Fibroblast of peridontal ligament (primary cell): Measurements from ENCODE around the gene CDRT15L2.
"Not testable (repeated sequence)": the region's sequence is repeated elsewhere in the genome, so short reads cannot be mapped to it uniquely, and the experiment has no call there.

Experiments
- DNase-seq: peaks from one replicate; pipeline ENCODE4 v3.0.0-alpha.2; 2010; ENCODE audit errors: extremely low read depth

The CDRT15L2 gene

GRCh38 chr17:20579424-20579823, at the start of gene CDRT15L2:
CDRT15L2 (plus strand) TSS chr17:20579724; CDS start chr17:20579744, 20 bp downstream.
- DNase-seq = not testable (repeated sequence)

- DNase-seq = not testable (repeated sequence)
Measured at GRCh38 chr17:20530104-20530503, 49.4 kb upstream of the CDRT15L2 start.

- not testable (repeated sequence) for DNase-seq
Measured at GRCh38 chr17:20532544-20533090, 46.9 kb upstream of the CDRT15L2 start.

GRCh38 chr17:20533206-20533605, 46.3 kb upstream of the CDRT15L2 start:
- DNase-seq = not testable (repeated sequence)

GRCh38 chr17:20534711-20535550, 44.6 kb upstream of the CDRT15L2 start:
- DNase-seq = not testable (repeated sequence)

- not testable (repeated sequence) for DNase-seq
Measured at GRCh38 chr17:20540414-20540813, 39.1 kb upstream of the CDRT15L2 start.

GRCh38 chr17:20540865-20541264, 38.7 kb upstream of the CDRT15L2 start:
- DNase-seq = peak; percentile 25

- DNase-seq = peak; percentile 33
Measured at GRCh38 chr17:20541853-20542546, 37.5 kb upstream of the CDRT15L2 start.

- not testable (repeated sequence) for DNase-seq
Measured at GRCh38 chr17:20547923-20548322, 31.6 kb upstream of the CDRT15L2 start.

GRCh38 chr17:20552920-20553319, 26.6 kb upstream of the CDRT15L2 start:
- not testable (repeated sequence) for DNase-seq

- DNase-seq = not testable (repeated sequence)
Measured at GRCh38 chr17:20554728-20555127, 24.8 kb upstream of the CDRT15L2 start.

GRCh38 chr17:20555135-20556010, 24.2 kb upstream of the CDRT15L2 start:
- DNase-seq = not testable (repeated sequence)

GRCh38 chr17:20558096-20558495, 21.4 kb upstream of the CDRT15L2 start:
- not testable (repeated sequence) for DNase-seq

GRCh38 chr17:20559018-20559417, 20.5 kb upstream of the CDRT15L2 start:
- DNase-seq = not testable (repeated sequence)

GRCh38 chr17:20562587-20562986, 16.9 kb upstream of the CDRT15L2 start:
- no peak for DNase-seq

- DNase-seq = not testable (repeated sequence)
Measured at GRCh38 chr17:20565245-20565644, 14.3 kb upstream of the CDRT15L2 start.

- no peak for DNase-seq
Measured at GRCh38 chr17:20565711-20566110, 13.8 kb upstream of the CDRT15L2 start.

- not testable (repeated sequence) for DNase-seq
Measured at GRCh38 chr17:20566736-20567135, 12.8 kb upstream of the CDRT15L2 start.

GRCh38 chr17:20567421-20567820, 12.1 kb upstream of the CDRT15L2 start:
- DNase-seq = not testable (repeated sequence)

GRCh38 chr17:20568604-20569003, 10.9 kb upstream of the CDRT15L2 start:
- DNase-seq = not testable (repeated sequence)

GRCh38 chr17:20571653-20572052, 7.9 kb upstream of the CDRT15L2 start:
- DNase-seq = not testable (repeated sequence)
